ENCODE results near the gene SETD1A. TPM values are rescaled to one million over a fixed set of nuclear protein-coding genes. Genes with fewer than 3 reads are reported as not detected.

The SETD1A gene
- total RNA-seq, 1 experiment from 2014 or later, result 33.2 TPM

DNA sequence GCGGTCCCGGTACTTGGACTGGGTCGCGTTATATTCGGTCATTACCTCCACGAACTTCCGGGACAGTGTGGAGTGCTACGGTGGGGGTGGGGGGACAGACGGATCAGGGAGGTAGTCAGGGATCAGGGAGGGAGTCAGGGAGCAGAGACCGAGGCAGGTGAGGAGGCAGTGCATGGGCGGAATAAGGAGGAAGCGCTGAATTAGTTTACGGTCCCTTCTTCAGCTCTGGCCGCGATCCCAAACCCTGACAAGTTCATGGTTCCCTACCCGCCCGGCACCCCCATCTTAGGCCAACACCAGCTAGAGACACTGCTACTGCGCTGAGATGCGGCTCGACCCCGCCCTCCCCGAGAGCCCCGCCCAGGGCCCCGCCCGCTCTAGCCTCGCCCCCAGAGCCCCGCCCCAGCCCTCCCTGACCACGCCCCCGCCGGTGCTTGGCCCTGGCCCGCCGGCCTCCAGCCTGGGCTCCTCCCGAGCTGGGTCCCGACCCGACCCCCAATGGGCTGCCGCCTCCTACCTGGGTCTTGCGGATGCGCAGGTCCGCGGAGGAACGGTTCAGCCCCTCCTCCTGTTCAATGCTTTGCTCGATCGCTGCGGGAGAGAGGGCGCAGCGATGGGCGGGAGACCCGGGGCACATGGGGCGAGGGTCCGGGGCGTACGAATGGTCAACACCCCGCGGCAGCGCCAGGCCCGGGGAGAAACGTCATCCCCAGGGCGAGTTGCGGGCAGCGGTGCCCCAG lies 39.6 kb downstream of the SETD1A start:
- no TSS peak for BruUV-seq (replicated peaks)
- Histone ChIP-seq H3K9me3 (ENCODE audit: insufficient read depth, low read depth) (no peaks in the 10 kb centered on the region), H3K4me3 (peak overlapping the region; percentile 67), H3K27me3 (ENCODE audit: insufficient read depth, low read depth) (no peaks in the 10 kb centered on the region), H3K4me2 (peak overlapping the region; percentile 98), H3K36me3 (ENCODE audit: low read depth) (no peaks in the 10 kb centered on the region), H2AFZ (peak overlapping the region; percentile 80), H3K9me2 (ENCODE audit: insufficient read depth) (no peaks in the 10 kb centered on the region), H3F3A (ENCODE audit: insufficient read depth, low read depth) (peaks cover 41% of the 10 kb centered on the region), H3K27ac (peak overlapping the region; percentile 80), H3K79me2 (ENCODE audit: low read depth) (no peaks in the 10 kb centered on the region), H4K20me1 (ENCODE audit: insufficient read depth) (no peaks in the 10 kb centered on the region), H3K4me1 (replicated peaks; ENCODE audit: insufficient read depth) (peaks cover 24% of the 10 kb centered on the region)
- TF ChIP-seq EZH2 (IDR thresholded peaks at IDR 0.05; ENCODE audit: low read depth), result no peak
- TF ChIP-seq, protein P1, sequence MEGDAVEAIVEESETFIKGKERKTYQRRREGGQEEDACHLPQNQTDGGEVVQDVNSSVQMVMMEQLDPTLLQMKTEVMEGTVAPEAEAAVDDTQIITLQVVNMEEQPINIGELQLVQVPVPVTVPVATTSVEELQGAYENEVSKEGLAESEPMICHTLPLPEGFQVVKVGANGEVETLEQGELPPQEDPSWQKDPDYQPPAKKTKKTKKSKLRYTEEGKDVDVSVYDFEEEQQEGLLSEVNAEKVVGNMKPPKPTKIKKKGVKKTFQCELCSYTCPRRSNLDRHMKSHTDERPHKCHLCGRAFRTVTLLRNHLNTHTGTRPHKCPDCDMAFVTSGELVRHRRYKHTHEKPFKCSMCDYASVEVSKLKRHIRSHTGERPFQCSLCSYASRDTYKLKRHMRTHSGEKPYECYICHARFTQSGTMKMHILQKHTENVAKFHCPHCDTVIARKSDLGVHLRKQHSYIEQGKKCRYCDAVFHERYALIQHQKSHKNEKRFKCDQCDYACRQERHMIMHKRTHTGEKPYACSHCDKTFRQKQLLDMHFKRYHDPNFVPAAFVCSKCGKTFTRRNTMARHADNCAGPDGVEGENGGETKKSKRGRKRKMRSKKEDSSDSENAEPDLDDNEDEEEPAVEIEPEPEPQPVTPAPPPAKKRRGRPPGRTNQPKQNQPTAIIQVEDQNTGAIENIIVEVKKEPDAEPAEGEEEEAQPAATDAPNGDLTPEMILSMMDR (conservative IDR thresholded peaks at IDR 0.05), result no peak
- ChIA-PET CTCF (interaction anchor here (0.6 to 0.8 kb wide), 2 partner anchors 10 to 11 kb away, joined by 3 to 5 read pairs; no protein-coding TSS in a partner anchor), POLR2A (ENCODE audit: unreplicated experiment) (interaction anchor here (0.5 to 1.0 kb wide), 5 partner anchors 20 to 480 kb away, joined by 3 to 29 read pairs (median 5); partner anchors contain the start of gene STX4)
- intact Hi-C loops (cut with micrococcal nuclease; ENCODE audit: unreplicated experiment), result loop anchor here (1.0 kb wide), 2 partner anchors 36 to 183 kb away; partner anchors contain the start of genes FUS and STX4
- DNase-seq, result peak; percentile 50 to 84

DNA sequence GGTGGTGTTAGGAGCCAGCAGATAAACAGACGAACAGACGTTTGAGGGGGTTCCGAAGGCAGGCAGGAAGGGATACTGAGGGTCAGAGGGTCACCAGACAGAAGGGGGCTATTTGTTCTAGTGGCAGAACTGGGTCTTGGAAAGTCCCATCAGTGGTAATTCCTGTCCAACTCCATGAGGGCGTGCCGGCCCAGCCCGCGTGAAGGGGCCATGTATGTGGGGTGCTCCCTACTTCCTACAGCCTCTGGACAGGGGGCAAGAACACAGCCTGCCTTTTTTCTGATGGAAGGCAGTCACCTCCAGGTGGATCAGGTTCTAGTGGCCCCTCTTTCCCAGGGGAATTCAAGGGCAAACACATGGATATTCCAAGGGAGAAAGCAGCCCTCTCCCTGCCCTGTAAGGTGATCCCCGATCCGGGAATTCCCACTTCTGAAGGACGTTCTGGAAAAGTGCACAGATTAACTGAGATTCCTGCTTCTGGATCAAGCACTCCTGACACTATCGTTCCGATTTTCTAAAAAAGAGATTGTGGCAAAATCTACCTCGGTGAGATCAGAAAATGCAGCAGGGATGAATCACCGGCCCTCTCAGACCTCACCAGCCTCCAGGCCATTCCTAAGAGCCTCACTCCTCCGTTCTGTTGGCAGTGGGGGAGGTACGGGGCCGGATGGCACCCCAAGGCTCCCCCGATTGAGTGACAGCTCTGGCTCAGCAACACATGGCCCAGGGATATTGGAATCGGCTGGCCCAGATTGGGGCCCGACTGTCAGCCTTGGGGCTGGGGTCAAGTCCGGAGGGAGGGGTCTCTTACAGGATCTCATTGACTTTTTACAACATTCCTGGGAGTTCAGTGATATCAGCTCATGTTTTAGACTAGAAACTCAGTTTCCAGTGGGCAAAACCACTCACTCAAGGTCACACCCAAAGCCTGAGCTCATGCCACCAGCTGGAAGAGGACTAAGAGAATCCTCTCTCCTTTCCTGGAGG lies 40.5 kb downstream of the SETD1A start:
- Histone ChIP-seq H3K27ac (peak overlapping the region; percentile 80), H3F3A (ENCODE audit: insufficient read depth, low read depth) (peaks cover 41% of the 10 kb centered on the region), H4K20me1 (ENCODE audit: insufficient read depth) (no peaks in the 10 kb centered on the region), H3K9me3 (ENCODE audit: insufficient read depth, low read depth) (no peaks in the 10 kb centered on the region), H3K9me2 (ENCODE audit: insufficient read depth) (no peaks in the 10 kb centered on the region), H3K4me1 (replicated peaks; ENCODE audit: insufficient read depth) (peaks cover 24% of the 10 kb centered on the region), H3K27me3 (ENCODE audit: insufficient read depth, low read depth) (no peaks in the 10 kb centered on the region), H3K4me2 (peak overlapping the region; percentile 98), H3K4me3 (peak overlapping the region; percentile 67), H2AFZ (peak overlapping the region; percentile 80), H3K79me2 (ENCODE audit: low read depth) (no peaks in the 10 kb centered on the region), H3K36me3 (ENCODE audit: low read depth) (no peaks in the 10 kb centered on the region)
- DNase-seq, result peak; percentile 77 to 86
- CTCF ChIA-PET, result interaction anchor here (0.5 to 0.9 kb wide), 3 partner anchors 13 to 159 kb away, joined by 4 to 9 read pairs (median 5); partner anchors contain the start of gene HSD3B7
- BruUV-seq (replicated peaks), result TSS peak; percentile 81
- POLR2A ChIA-PET (ENCODE audit: unreplicated experiment), result interaction anchor here (0.5 to 1.0 kb wide), 4 partner anchors 19 to 144 kb away, joined by 3 to 9 read pairs (median 5); partner anchors contain the start of genes STX4 and ZNF668
- no peak for TF ChIP-seq EZH2 (IDR thresholded peaks at IDR 0.05; ENCODE audit: low read depth)
- TF ChIP-seq, protein P1 (conservative IDR thresholded peaks at IDR 0.05), result no peak
- intact Hi-C loops (cut with micrococcal nuclease; ENCODE audit: unreplicated experiment), result loop anchor here (1.0 kb wide), 2 partner anchors 35 to 182 kb away; partner anchors contain the start of genes FUS and STX4

Data from PC-9 (cell line).